Stimulated activated CD8-positive, alpha-beta memory T cell treated with anti-CD3 and anti-CD28 coated beads, Interleukin-15, amount 100 ng/mL, for 4 hours (primary cell): ENCODE measurements around the gene TIAM1.

Experiments used
- DNase-seq, 2 donors: peaks; one replicate each; pipeline ENCODE4 v3.0.0-alpha.2; 2020; ENCODE audit warnings: low read depth in 2 of 2

TIAM1 gene

DNA sequence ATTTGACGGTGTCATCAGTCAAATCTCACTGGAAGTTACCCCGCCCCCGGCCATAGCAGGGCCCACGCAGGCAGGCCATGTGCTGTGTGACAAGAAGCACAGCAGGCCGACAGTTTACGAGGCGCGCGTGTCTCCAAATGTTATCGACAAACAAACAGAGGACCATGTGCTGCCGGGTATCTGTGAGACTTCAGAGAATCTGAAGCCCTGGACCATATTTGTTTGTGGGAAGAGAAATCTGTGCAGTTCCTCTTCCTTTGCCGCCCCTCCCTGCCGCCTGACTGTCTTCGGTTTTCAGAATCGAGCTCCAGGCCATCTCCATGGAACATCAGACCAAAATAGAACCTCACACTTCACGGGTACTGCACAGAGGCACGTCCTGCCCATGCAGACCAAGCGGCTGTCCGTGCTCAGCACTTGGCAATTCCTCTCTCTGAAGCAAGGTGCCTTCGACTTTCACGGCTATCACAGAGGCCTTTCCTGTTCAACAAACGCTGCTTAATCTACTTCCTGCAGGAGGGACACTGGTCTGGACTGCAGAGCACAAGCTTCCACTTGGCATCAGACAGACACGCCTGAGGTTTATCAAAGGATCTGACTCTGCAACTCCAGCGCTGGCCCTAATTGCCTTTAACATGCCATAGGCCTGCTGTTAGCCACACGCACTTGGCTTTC is 170.0 kb downstream of the TIAM1 start:
- DNase-seq = no peak

DNA sequence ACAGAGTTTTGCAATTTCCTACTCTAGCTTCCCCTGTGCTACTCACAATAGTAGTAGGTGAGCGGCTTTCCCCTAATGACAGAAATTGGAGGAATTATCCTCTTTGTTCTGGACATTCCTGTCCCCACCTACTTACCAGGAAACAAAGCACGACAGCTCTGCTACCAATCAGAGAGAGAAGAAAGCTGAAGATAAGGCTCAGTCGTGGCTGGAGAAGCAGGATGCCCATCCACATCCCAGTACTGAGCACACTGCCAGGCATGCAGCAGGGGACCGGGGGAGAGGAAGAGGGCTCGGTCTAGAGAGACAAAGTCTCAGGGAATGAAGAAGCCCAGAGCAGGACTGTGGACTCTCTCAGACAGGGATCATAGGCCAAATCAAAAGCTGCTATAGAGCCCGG is 171.7 kb downstream of the TIAM1 start:
- no peak for DNase-seq

DNA sequence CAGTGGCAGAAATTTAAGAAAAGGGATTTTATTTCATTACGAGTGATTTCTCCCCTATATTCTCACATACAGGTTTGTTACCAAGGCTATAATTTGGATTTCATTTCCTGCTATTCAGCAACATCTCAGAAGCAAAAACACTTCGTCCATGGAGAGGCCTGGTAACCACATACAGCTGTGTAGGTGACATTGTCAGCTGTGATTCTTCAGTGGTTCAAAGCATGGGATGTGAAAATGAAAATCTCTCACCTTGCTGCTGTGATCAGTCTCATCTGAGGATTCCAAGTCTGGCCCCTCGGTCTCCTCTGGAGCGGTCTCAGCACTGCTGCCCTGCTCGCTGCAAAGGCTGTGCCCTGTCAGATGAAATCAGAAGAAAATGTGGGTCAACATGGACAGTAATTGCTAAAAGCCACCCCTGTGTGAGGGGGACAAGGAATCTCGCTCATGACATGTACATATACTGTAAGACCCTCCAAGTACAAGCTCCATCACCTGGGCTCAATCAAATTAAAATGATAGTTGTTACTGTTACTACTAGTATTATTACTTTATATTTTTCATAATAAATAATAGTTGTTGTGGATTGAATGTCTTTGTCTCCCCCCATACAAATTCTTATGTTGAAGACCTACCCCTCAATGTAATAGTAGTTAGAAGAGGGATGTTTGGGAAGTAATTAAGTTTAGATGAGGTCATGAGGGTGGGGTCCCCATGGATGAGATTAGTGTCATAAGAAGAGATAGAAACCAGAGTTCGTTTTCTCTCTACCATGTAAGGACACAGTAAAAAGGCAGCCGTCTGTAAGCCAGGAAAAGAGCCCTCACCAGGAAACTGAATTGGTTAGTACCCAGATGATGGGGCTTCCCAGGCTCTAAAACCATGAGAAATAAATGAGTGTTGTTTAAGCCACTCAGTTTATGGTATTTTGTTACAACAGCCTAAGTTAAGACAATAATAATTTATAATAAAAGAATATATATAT is 179.1 kb downstream of the TIAM1 start:
- no peak for DNase-seq

DNA sequence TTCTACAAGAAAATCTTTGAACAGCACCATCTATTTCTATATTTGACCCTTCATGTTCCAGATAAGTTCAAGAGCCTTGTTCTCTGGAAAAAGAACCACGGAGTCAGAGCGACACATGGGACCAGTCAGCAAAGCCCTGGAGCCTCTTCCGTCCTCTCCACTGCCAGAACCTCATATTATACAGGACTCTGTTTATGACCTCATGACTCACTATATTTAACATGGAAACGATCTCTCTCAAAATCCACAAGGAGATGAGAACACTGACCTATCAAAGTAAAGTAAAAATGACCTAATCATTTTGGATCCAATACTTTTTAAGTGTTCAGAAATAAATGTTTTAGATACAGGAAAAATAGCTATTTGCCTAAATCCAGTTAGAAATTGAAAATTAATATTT is 181.2 kb downstream of the TIAM1 start:
- DNase-seq = no peak

DNA sequence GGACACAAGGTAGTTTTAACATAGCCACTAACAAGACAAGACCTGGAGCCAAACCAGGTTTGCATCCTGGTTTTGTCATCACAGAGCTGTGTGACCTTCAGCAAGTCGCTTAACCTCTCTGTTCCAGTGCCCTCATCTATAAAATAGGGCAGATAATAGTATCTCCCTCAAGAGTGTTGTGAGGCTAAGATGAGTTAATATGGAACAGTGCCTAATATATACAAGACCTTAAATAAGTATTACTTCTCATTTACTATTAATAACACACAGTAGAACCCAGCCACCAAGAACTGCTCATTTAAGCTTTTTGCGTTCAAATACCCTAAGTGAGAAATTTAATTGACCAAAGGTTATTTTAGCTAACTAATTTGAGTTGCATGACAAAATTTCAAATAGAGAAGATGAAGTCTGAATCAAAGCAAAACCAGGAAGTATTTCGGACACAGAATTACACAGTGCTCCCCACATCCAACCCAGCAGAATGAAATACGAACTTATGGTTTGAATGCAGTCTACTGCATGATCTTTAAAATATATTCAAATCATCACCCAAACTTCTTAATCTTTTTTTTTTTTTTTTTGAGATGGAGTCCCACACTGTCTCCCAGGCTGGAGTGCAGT is 181.9 kb downstream of the TIAM1 start:
- DNase-seq = no peak

DNA sequence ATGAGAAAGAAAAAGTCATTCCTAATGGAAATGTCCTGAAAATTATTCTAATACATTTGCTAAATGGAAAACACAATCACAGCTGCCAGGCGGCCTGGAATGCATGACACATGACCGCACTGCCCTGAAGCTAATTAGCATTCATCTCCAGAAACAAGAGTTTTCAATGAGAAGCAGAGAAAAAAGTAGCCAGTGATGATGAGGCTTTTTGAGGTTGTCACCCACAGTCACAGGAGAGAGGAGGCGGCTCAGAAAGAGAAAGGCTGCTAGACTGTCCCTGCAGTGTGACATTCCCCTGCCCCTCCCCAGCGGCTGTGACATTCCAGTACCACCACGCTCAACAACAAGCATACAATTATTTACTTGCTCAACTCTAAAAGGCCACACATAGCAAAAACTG is 182.9 kb downstream of the TIAM1 start:
- DNase-seq = no peak

DNA sequence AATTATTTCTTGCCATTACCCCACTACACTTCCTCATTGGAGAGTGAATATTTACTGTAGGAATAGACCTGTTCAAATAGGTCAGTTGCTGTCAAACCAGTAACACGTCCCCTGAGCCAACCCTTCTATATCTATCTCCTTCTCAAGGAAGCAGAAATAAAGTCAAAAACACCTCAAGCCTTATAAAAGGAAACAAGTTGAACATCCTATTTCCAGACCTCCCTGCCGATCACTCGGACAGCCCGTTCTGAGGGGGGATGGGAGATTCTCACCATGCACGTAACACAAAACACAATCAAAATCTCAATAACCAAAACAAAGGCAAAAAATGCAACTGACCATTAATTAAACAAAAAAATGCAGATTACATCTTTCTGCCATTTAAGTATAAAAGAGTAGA is 184.3 kb downstream of the TIAM1 start:
- DNase-seq = no peak

DNA sequence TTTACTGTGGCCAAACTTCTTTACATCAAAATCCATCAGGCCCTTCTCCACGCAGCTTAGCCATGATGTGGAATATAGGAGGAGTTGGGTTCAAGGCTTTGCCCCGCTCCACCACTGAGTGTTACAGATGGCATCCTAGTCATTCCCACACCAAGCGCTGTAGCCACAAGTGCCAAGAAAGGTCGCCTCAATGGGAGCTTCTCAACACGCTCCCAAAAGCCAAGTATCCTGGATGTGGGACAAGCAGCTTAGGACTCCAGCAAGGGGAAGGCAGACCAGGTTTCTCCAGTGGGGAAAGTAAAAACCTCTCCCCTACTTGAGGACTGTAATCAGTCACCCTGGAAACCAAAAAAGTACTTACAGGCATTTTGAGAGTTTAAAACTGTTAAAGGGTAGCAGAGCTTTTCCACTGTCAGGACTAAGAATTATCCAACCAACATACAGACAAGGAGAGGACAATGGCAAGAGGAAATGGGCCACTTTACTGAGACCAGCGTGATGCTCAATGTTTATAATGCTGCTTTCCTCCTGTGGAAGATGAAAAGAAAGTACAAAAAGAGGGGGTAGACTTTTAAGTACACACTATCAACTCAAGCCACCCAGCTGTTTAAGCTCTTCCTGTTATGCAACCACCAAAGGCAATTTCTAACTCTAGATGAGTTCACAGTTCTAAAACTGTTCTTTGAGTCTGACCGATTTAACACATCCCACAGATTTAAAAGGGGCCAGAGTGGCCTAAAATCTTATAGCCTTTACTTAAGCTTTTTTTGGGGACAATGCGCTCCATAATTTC is 185.1 kb downstream of the TIAM1 start:
- no peak for DNase-seq

DNA sequence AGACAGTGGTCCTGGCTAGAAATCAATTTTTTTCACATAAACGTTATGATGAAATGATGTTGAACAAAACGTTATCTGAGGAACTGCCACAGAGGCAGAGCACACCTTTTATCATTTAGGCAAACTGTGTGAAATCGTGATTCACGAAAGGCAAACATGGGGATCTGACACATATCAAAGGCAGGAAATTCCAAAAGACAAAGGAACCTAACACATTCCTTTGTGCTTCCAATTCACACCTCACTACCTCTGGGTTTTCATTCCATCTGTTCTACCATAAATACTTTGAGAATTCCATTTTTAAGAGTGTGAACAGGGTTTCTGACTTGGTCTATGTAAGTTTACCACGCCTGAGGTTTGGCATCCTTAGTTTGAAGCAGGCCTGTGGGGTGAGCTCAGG is 186.3 kb downstream of the TIAM1 start:
- no peak for DNase-seq

DNA sequence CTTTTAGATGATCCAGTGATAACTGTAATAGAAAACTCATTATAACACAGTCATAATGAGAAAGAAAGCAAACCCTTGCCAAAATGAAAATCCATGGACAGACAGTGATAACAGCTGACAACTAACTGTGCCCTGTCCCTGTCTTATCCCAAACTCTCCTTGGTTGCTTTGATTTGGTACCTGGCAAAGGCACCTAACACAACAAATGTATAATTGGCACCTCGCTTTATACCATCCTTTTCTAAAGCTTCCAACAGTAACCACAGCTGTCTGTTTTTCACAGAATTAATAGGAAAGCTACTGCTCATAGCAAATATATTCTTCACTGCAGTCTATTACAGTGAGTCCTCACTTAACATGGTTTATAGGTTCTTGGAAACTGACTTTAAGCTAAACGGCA is 187.4 kb downstream of the TIAM1 start:
- DNase-seq = no peak

DNA sequence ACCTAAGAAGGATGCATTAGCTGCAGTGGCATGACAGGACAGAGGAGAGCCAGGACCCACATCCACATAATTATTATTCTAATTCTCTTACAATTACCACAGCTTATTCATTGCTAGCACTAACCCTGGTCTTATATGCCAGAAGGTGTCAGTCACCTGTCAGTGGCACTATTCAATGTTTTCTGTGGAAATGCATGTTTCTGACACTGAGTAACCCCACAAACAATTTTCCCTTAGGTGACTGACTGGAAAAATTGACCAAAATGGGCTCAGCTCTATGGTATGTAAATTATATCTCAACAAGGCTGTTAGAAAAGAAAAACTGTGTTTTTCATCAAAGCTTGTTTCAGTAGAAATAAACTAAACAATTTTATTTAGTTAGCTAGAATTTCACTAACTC is 187.9 kb downstream of the TIAM1 start:
- no peak for DNase-seq

DNA sequence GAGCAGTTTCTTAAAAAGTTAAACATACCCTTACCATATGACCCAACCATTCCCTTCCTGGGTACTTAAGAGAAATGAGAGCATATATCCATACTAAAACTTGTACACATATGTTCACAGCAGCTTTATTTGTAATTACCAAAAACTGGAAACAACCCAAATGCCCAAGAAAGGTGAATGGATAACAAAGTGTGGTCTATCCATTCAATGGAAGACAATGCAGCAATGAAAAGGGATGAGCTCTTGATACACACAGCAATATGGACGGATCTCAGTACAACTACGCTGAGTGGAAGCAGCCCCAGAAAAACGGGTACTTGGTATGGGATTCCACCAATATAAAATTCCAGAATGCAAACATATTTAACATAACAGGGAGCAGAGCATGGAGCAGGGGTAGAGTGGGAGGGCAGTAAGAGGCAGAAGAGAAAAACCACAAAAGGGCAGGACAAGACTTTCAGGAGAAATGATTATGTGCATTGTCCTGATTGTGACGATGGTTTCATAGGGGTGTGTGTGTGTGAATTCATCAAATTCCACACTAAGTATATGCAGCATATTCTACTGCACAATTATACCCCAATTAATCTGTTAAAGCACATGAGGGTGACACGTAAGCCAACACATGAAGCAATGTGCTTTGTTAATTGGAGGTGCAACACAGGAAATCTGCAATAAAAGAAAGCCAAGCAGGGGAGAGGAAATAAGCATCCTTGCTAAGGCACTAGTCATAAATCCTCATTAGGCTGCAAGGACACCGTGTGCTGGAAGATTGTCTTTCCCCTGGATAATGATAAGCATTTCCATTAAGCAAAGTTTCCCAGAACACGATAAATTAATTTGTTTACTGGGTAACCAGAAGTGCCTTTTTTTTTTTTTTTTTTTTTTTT is 192.7 kb downstream of the TIAM1 start:
- no peak for DNase-seq

DNA sequence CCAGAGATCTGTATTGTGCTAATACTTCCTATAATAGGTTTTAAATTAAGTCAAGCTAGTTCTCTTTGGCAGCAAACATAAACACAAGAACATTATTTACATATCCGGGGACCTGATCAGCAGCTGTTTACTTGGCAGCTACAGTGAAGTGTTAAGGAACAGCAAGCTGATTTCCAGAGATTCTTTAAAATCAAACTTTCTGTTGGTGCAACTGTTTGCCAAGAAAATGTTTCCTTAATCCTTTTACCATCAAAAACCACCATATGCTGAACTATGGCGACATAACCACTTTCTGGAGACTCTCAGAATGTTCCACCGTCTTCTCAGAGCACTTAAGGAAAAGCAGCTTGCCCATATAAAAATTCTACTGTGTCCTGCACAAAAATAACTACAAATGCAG is 198.8 kb downstream of the TIAM1 start:
- DNase-seq = no peak

DNA sequence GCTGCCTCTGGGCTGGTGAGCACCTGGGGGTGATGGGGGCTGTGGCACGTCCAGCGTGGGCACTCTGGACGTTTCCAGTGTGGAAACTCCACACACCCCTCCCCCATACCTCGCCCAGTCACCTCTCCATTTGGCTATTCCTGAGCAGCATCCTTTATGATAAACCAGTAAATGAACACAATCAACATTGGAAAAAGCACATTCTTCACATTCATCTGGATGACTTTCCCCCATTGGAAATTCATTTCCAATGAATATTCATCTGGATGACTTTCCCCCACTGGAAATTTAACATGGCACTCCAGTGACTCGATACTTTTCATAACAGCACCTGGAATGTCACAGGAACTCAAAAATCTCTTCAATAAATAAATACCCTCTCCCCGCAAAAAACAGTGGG is 201.0 kb downstream of the TIAM1 start:
- no peak for DNase-seq

DNA sequence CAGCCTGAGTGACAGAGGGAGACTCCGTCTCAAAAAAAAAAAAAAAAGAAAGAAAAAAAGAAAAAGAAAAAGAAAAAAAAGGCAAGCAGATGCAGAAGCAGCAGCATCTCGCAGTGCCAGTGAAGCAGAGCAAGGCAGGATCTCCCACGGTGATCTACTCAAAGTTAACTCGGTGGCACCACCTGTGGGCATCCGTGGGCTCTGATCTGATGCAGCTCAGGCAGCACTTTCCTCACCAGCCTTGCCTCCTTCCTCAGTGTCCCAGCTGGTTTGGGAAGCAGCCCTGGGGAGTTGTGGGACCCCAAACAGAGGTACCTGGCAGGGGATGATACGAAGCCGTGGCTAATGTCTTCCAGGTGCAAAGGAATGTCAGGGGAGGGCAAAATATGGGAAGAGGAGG is 201.5 kb downstream of the TIAM1 start:
- DNase-seq = no peak

DNA sequence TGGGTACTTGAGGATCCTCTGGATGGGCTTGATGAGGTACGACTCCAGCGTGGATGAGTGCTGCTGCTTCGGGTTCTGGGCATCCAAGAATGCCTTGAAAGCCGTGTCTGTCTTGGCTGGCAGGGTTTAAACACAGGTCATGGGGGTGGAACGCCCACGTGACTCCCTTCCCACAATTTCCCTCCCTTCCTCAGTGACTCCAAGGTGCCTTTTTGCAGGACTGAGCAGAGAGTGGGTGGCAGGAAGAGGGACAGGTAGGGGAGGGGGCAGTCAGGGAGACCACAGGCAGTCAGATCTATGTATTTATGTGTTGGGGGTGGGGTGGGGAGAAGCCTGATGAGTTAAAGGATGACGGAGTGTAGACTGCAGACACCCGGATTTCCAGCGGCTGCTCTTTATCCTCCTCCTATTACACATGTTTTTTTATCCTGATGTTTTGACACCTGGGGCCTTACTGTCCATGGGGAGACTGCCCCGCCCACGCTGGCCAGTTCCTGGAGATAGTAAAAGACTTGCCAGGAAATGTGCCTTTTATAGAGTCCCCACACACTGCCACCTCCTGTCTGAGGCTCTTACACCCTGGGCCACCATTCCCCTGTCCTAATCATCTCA is 202.6 kb downstream of the TIAM1 start:
- DNase-seq = no peak

DNA sequence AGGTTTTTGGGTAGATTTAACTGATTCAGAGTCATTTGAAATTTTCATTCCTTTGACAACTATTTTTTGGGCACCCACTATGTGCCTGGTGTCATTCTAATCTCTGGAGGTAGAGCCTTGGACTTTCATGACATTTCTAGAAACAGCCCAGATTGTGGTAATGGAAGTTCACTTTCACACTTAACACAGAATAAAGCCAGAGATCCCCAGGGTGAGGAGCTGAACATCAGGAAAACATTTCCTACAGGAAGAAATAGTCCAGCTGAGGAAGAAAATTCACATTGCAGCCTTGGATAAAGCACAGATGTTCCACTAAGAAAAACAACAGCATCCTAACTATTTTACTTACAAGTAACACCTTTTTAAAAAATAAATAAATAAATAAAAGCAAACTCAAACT is 203.4 kb downstream of the TIAM1 start:
- DNase-seq = no peak

DNA sequence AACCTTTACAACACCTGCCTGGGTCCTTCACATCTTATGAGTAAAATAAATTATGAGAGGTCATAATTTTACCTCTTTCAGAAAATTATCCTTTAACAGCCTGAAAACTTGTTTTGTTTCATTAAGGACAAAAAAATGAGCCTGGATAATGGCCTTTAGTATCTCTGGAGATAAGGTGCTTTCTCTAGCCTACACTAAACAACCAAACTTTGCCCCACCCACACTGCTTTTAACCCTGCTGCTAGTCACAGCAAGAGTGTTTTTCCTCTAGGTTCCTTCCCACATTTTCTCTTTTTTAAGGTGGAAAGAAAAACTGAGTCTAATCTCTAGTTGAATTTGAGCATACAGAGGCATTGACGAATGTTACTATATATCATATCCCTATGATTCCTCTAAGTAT is 204.0 kb downstream of the TIAM1 start:
- no peak for DNase-seq

DNA sequence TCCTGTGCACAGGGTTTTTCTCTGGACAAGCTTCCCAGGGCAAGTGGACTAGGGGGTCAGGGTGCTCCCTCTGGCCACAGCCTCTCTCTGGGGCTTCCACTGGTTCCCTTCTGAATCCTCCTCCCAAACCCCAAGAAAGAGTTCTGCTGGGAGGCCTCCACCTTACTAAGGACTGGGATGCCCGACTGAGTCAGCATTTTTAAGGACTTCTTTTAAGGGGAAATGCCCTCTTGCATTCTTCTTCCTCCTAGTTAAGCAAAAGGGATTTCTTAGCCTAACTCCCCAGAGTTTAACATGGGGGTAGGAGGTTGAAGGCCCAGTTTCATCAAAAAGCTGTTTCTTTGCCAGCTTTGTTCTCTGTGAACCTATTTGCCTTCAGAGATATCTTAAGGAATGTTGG is 206.1 kb downstream of the TIAM1 start:
- DNase-seq = no peak

DNA sequence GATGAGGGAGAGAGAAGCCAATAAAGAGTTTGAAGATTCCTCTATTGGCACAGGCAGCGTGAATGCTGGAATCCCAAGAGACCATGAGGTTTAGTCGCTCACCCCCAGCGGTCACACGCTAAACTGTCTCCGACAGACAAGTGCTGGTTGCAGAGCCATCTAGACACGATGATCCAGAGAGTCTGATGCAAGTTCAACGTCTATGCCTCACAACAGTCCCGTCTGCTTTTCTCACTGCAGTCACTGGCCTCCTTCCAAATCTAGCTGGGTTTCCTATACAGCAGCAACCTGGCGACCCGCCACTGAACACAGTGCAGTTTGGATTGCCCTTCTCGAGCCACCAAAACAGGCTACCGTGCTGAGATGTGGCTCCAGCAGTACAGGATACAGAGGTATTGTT is 207.2 kb downstream of the TIAM1 start:
- DNase-seq = no peak
